Liver (tissue), 9 donors: ENCODE results near the gene CCDC92B. TPM values are rescaled to one million over a fixed set of nuclear protein-coding genes. Genes with fewer than 3 reads are reported as not detected.
A peak's percentile ranks its signal among the peaks of the same experiment; 100 is the strongest.

ENCODE experiments used
- DNase-seq: peaks from one replicate; pipeline ENCODE4 v3.0.0-alpha.2; 2017; ENCODE audit warnings: low spot score
- H3K27ac ChIP-seq, 2 donors: one replicate each; pipeline ENCODE4 v1.7.0; 2013; ENCODE audit warnings: inconsistent platforms in 2 of 2, low read length in 2 of 2, control low read depth in 1 of 2, low read depth in 1 of 2, mild to moderate bottlenecking in 1 of 2
- H3K27me3 ChIP-seq, 4 donors: one replicate each; pipeline versions ENCODE4 v1.6.1 to v1.7.0; 2013; ENCODE audit warnings: low read length in 3 of 4, inconsistent platforms in 1 of 4, mild to moderate bottlenecking in 1 of 4, moderate library complexity in 1 of 4; ENCODE audit not compliant: control insufficient read depth in 4 of 4, insufficient read depth in 4 of 4
- H3K36me3 ChIP-seq, 4 donors: one replicate each; pipeline versions ENCODE4 v1.6.1 to v1.7.0; 2013; ENCODE audit warnings: low read length in 3 of 4, mild to moderate bottlenecking in 3 of 4, low read depth in 1 of 4, moderate library complexity in 1 of 4; ENCODE audit not compliant: control insufficient read depth in 4 of 4, insufficient read depth in 3 of 4
- H3K4me1 ChIP-seq, 4 donors: one replicate each; pipeline versions ENCODE4 v1.6.1 to v1.7.0; 2013; ENCODE audit warnings: low read length in 3 of 4, mild to moderate bottlenecking in 3 of 4, moderate library complexity in 1 of 4; ENCODE audit not compliant: control insufficient read depth in 4 of 4, insufficient read depth in 4 of 4
- H3K4me3 ChIP-seq, 3 donors: one replicate each; pipeline versions ENCODE4 v1.6.1 to v1.7.0; 2013; ENCODE audit warnings: low read length in 3 of 3, control low read depth in 1 of 3, low read depth in 1 of 3, mild to moderate bottlenecking in 1 of 3
- H3K9ac ChIP-seq, 2 donors: one replicate each; pipeline ENCODE4 v1.7.0; 2013; ENCODE audit warnings: low read length in 2 of 2, mild to moderate bottlenecking in 2 of 2, moderate library complexity in 2 of 2, control low read depth in 1 of 2, low read depth in 1 of 2
- H3K9me3 ChIP-seq, 4 donors: one replicate each; pipeline versions ENCODE4 v1.6.1 to v1.7.0; 2013; ENCODE audit warnings: low read length in 3 of 4; ENCODE audit not compliant: control insufficient read depth in 4 of 4
- ATF3 ChIP-seq: IDR thresholded peaks from 2 replicates; pipeline ENCODE4 v1.6.1; 2016; ENCODE audit warnings: antibody characterized with exemption
- CTCF ChIP-seq: fragments of 150-350 bp; IDR thresholded peaks from 2 replicates; pipeline ENCODE4 v1.5.1; 2017; ENCODE audit warnings: improper control_type of control experiment, low read depth, low read length; ENCODE audit not compliant: missing input control
- FOXA1 ChIP-seq: IDR thresholded peaks from 2 replicates; pipeline ENCODE4 v1.6.1; 2016; ENCODE audit warnings: antibody characterized with exemption
- FOXA2 ChIP-seq: IDR thresholded peaks from 2 replicates; pipeline ENCODE4 v1.6.1; 2016; ENCODE audit warnings: antibody characterized with exemption
- GABPA ChIP-seq, 2 donors: IDR thresholded peaks in 1 of 2; conservative IDR thresholded peaks in 1 of 2; 2 replicates each; pipeline ENCODE4 v1.6.1; 2016; ENCODE audit warnings: antibody characterized with exemption in 2 of 2, mild to moderate bottlenecking in 1 of 2, moderate library complexity in 1 of 2
- HNF4A ChIP-seq, 2 donors: conservative IDR thresholded peaks; 2 replicates each; pipeline ENCODE4 v1.6.1; 2016; ENCODE audit warnings: antibody characterized with exemption in 2 of 2, mild to moderate bottlenecking in 2 of 2
- HNF4G ChIP-seq: IDR thresholded peaks from 2 replicates; pipeline ENCODE4 v1.6.1; 2016; ENCODE audit warnings: antibody characterized with exemption
- JUND ChIP-seq, 2 donors: IDR thresholded peaks; 2 replicates each; pipeline ENCODE4 v1.6.1; 2016; ENCODE audit warnings: antibody characterized with exemption in 2 of 2
- MAX ChIP-seq: IDR thresholded peaks from 2 replicates; pipeline ENCODE4 v1.6.1; 2016; ENCODE audit warnings: antibody characterized with exemption
- NR2F2 ChIP-seq: IDR thresholded peaks from 2 replicates; pipeline ENCODE4 v1.6.1; 2016; ENCODE audit warnings: antibody characterized with exemption
- RAD21 ChIP-seq, 2 donors: IDR thresholded peaks; 2 replicates each; pipeline ENCODE4 v1.6.1; 2016; ENCODE audit warnings: antibody characterized with exemption in 2 of 2, mild to moderate bottlenecking in 2 of 2
- REST ChIP-seq: IDR thresholded peaks from 2 replicates; pipeline ENCODE4 v1.6.1; 2016; ENCODE audit warnings: antibody characterized with exemption, mild to moderate bottlenecking
- SP1 ChIP-seq: IDR thresholded peaks from 2 replicates; pipeline ENCODE4 v1.6.1; 2018; ENCODE audit warnings: antibody characterized with exemption, mild to moderate bottlenecking
- TAF1 ChIP-seq: conservative IDR thresholded peaks from 2 replicates; pipeline ENCODE4 v1.6.1; 2016; ENCODE audit warnings: antibody characterized with exemption, mild to moderate bottlenecking
- YY1 ChIP-seq: IDR thresholded peaks from 2 replicates; pipeline ENCODE4 v1.6.1; 2016; ENCODE audit warnings: antibody characterized with exemption, mild to moderate bottlenecking
- ZBTB33 ChIP-seq: IDR thresholded peaks from 2 replicates; pipeline ENCODE4 v1.6.1; 2016; ENCODE audit warnings: antibody characterized with exemption
- WGBS: extraction: QIAGEN DNeasy Blood & Tissue Kit; methylation state at CpG from one replicate; pipeline ENCODE4 v1.1.7; 2013; 5-methylcytosine and 5-hydroxymethylcytosine counted together
- polyA plus RNA-seq, 2 donors: library from polyadenylated mRNA; stranded (reverse) in 1 of 2; unstranded in 1 of 2; fragments of 200-250 nt in 1 of 2; fragments of >200 nt in 1 of 2; fragmentation: Nextera tagmentation in 1 of 2; extraction: Ambion mirVana in 1 of 2; gene quantifications; one replicate each; pipeline versions ENCODE4 v1.2.1 to v1.2.3, GENCODE V29; 2013 to 2015
- total RNA-seq, 2 donors: library from RNA; depleted of rRNA; stranded (reverse); fragments of >200 nt; gene quantifications; one replicate each; pipeline ENCODE4 v1.2.3, GENCODE V29; 2014
- donor health status: healthy.
- donor health status: healthy.
- donor health status: healthy.
- donor health status: healthy.
- donor health status: healthy.

Gene CCDC92B
- total and polyA plus RNA-seq, 4 donors = not detected

- H3K27me3 ChIP-seq = no peaks in the 10 kb centered on the region
- no peak for TF ChIP-seq REST
- TF ChIP-seq SP1 = no peak
- no peak for TF ChIP-seq NR2F2
- no peak for TF ChIP-seq ATF3
- TF ChIP-seq YY1 = no peak
- no peak for TF ChIP-seq FOXA1
- TF ChIP-seq RAD21 (IDR thresholded peaks at IDR 0.05) = no peak
- TF ChIP-seq HNF4A (conservative IDR thresholded peaks at IDR 0.05) = no peak
- TF ChIP-seq CTCF = no peak
- TF ChIP-seq JUND (IDR thresholded peaks at IDR 0.05) = no peak
- TF ChIP-seq ZBTB33 = no peak
- TF ChIP-seq TAF1 = no peak
- no peak for TF ChIP-seq FOXA2
- no peak for TF ChIP-seq MAX
- no peak for TF ChIP-seq HNF4G
- TF ChIP-seq GABPA (IDR thresholded peaks at IDR 0.05 in 1 of 2, conservative IDR thresholded peaks at IDR 0.05 in 1 of 2) = no peak
- H3K9me3 ChIP-seq = no peaks in the 10 kb centered on the region
- H3K36me3 ChIP-seq = peaks cover 7 to 31% (median 24%) of the 10 kb centered on the region in 4 donors
- H3K27ac ChIP-seq = no peak overlapping the region
- 69% methylated on average over 27 of the region's 27 CpGs for WGBS
- H3K9ac ChIP-seq = no peak overlapping the region
- DNase-seq = peak; percentile 34
- H3K4me1 ChIP-seq = no peaks in the 10 kb centered on the region
- no peak overlapping the region for H3K4me3 ChIP-seq
These were observed 60.8 kb downstream of the CCDC92B start for GRCh38 chr17:2688351-2689342.
